WTC11 (cell line): Measurements from ENCODE around the gene NBPF10.
"Not testable (repeated sequence)": the region's sequence is repeated elsewhere in the genome, so short reads cannot be mapped to it uniquely, and the experiment has no call there.

Source experiments
- ATF2 ChIP-seq: sonication (generic); formaldehyde crosslinking; IDR thresholded peaks from 2 replicates; pipeline ENCODE4 v1.8.1; 2022; ENCODE audit warnings: low read depth, missing genetic modification reagents, borderline replicate concordance
- KAT7 ChIP-seq: sonication (generic); formaldehyde crosslinking; IDR thresholded peaks from 2 replicates; pipeline ENCODE4 v1.8.1; 2023; ENCODE audit warnings: missing genetic modification reagents, mild to moderate bottlenecking, borderline replicate concordance
- SP1 ChIP-seq: sonication (generic); formaldehyde crosslinking; conservative IDR thresholded peaks from 2 replicates; pipeline ENCODE4 v1.8.1; 2022; ENCODE audit warnings: missing genetic modification reagents
- TP53 ChIP-seq: sonication (generic); formaldehyde crosslinking; IDR thresholded peaks from 2 replicates; pipeline ENCODE4 v1.8.1; 2023; ENCODE audit warnings: mild to moderate bottlenecking, missing genetic modification reagents
- TF ChIP-seq, protein P1 (sequence below): fragments of 200-600 bp; IDR thresholded peaks from 2 replicates; pipeline ENCODE4 v1.8.0; 2022; ENCODE audit warnings: antibody characterized with exemption

GRCh38 chr1:146144465-146144864 lies at the start of gene NBPF10:
- not testable (repeated sequence) for TF ChIP-seq SP1 (CRISPR knock-in tag); KAT7; TP53 (CRISPR knock-in tag); ATF2
- TF ChIP-seq, protein P1, sequence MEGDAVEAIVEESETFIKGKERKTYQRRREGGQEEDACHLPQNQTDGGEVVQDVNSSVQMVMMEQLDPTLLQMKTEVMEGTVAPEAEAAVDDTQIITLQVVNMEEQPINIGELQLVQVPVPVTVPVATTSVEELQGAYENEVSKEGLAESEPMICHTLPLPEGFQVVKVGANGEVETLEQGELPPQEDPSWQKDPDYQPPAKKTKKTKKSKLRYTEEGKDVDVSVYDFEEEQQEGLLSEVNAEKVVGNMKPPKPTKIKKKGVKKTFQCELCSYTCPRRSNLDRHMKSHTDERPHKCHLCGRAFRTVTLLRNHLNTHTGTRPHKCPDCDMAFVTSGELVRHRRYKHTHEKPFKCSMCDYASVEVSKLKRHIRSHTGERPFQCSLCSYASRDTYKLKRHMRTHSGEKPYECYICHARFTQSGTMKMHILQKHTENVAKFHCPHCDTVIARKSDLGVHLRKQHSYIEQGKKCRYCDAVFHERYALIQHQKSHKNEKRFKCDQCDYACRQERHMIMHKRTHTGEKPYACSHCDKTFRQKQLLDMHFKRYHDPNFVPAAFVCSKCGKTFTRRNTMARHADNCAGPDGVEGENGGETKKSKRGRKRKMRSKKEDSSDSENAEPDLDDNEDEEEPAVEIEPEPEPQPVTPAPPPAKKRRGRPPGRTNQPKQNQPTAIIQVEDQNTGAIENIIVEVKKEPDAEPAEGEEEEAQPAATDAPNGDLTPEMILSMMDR, result not testable (repeated sequence)
